Measurements from ENCODE around the gene THAP4. TPM values are rescaled to one million over a fixed set of nuclear protein-coding genes. Genes with fewer than 3 reads are reported as not detected.

THAP4 gene
- total RNA-seq, 1 experiment from 2014 or later, result 33.5 TPM

DNA sequence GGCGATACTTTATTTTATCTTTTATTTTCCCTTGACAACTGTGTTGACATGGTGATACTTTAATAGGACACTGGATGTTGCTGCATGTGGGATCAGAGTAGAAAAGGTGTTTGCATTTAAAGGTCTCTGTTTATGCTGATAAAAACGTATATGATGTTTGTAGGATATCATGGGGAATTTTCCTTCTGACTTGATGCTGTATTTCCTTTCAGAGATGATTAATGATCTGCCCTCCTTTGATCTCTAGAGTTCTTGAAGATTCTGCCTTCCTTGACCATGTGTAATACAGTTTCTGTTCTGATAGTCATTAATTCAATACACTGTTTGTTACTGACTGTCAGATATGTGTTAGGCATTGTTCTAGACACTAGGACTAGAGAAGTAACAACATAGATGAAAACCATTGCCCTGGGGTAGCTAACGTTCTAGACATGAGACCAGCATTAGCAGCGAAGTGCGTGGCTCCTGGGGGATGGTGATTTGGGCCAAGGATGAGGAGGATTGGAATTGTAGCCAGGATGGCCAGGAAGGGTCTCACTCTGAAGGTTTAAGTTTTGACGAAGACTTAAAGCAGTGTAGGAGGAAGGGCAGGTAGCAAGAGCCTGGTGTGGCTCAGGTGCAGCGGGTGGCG, 3.3 kb upstream of the THAP4 start:
- DNase-seq (ENCODE audit: low read depth), result no peak

DNA sequence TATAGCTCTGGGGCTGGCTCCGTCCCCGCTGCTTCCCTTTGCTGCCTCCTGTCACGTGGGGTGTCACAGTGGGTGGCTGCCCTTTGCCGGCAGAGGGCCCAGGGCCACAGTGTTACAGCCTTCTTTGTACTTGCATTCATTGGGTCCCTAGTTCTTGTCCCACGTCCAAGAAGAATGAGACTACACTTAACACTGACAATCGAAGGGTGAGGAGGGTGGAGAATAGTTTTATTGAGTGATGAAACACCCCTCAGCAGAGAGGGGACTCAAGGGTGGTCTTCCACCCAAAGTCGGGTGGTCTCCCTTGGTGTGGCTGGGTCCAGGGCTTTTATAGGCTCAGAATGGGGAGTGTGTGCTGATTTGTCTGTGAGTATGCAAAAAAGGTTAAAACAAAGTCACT, 2.4 kb upstream of the THAP4 start:
- DNase-seq (ENCODE audit: low read depth), result no peak

- no peak for DNase-seq (ENCODE audit: low read depth)
These were observed 2.0 kb upstream of the THAP4 start for GRCh38 chr2:241638940-241639339.

GRCh38 chr2:241637795-241638660, 1.1 kb upstream of the THAP4 start:
- DNase-seq (ENCODE audit: low read depth), result peak; percentile 29

- peak; percentile 46 for DNase-seq (ENCODE audit: low read depth)
These were observed 558 bp downstream of the THAP4 start for GRCh38 chr2:241636182-241637017.

DNA sequence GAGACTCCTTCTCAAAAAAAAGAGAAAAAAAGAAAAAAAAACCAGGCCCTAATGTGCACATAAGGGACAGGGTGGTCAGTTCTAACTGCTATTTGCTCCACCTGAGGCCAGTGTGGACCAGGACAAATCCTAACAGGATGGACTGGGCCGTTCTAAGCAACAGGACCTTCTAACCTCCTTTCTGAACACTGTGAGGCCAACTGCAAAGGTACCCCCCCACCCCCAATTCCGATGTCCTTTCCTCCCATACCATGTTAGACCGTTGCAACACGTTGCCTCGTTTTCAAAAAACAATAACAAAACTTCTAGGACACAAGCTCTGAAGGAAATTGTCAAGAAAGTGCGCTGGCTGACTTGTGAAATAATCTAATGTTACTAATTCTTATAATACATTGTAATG, 1.2 kb downstream of the THAP4 start:
- DNase-seq (ENCODE audit: low read depth), result no peak

DNA sequence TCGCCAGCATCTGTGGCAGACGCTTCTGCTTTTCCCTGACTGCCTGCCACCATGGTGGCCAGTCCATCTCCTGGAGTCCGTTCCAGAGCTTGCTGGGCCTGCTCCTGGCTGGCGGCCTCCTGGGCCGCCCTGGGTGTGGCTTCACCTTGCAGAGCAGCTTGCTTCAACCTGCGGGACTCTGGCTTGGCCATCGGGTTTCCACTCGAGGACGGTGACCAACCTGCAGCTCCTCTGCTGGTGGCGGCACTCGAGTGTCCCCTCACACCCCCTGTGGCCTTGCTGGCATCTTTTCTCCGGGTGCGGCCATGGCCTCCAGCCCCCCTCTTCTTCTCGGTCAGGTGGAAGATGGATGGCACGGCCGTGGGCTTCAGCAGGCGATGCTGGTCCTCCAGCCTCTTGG, 3.4 kb downstream of the THAP4 start:
- no peak for DNase-seq (ENCODE audit: low read depth)

DNA sequence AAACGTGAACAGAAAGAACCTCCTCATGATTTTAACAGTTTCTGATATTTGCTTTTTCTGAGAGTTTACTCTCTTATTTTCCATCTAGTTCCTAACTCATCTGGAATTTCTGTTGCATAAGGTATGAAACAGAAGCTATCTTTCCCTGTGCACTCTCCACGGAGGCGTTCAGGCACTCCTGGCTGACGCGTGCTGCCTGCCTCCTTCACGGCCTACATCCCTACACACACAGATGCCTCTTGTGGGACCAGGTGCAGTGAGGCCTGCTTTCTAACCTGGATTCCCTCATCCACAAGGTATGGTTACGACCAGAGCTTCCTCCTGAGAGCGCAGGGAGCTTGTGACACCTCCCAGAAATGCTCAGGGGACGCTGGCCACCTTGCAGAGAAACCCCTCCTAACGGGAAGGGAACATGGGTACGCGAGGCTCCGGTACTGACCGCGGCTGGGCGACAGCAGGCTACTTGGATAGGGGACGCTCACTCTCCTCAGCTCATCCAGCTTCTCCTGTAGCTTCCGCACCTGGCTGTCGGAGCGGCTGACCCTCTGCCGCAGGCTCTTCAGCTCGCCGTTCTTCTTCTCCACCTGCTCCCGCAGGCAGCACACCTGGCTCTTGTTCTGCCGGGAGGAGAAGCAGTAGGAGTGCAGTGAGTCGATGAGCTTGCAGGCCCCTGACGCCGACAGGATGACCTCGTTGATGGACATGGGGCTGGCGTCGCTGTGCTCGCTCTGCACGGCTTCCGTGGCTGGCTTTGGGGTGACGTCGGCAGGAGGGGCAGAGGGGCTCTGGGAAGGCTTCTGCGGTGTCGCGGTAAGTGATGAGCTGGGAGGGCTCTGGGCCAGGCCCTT, 4.3 kb downstream of the THAP4 start:
- DNase-seq (ENCODE audit: low read depth), result no peak

- DNase-seq (ENCODE audit: low read depth), result no peak
These were observed 7.1 kb downstream of the THAP4 start for GRCh38 chr2:241629762-241630435.

- DNase-seq (ENCODE audit: low read depth), result no peak
These were observed 9.3 kb downstream of the THAP4 start for GRCh38 chr2:241627675-241628074.

- DNase-seq (ENCODE audit: low read depth), result peak; percentile 39
These were observed 16.6 kb downstream of the THAP4 start for GRCh38 chr2:241620419-241620769.

- DNase-seq (ENCODE audit: low read depth), result no peak
These were observed 17.1 kb downstream of the THAP4 start for GRCh38 chr2:241619597-241620418.

- DNase-seq (ENCODE audit: low read depth), result no peak
These were observed 18.1 kb downstream of the THAP4 start for GRCh38 chr2:241618829-241619228.

DNA sequence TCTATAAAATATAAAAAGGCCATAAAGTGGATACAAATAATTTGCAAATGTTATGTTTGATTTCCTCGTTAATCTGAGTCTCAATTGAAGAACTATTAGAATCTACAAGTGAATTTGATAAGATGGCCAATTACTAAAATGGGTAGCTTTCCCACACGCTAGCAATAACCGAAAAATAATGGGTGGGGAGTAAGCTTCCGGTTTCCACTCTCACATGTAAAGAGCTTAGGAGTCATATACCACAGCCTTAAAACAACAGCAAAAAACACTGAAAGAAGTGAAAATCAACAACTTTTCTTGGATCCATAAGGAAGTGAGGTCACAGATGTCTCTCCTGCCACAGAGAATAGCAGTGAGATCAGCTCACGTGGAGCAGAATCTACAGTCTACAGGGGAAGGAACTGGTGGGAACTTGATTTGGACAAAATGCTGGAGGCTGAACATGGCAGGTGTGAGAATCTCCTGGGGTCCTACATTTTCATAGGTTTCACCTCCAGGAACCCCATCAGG, 18.6 kb downstream of the THAP4 start:
- no peak for DNase-seq (ENCODE audit: low read depth)

DNA sequence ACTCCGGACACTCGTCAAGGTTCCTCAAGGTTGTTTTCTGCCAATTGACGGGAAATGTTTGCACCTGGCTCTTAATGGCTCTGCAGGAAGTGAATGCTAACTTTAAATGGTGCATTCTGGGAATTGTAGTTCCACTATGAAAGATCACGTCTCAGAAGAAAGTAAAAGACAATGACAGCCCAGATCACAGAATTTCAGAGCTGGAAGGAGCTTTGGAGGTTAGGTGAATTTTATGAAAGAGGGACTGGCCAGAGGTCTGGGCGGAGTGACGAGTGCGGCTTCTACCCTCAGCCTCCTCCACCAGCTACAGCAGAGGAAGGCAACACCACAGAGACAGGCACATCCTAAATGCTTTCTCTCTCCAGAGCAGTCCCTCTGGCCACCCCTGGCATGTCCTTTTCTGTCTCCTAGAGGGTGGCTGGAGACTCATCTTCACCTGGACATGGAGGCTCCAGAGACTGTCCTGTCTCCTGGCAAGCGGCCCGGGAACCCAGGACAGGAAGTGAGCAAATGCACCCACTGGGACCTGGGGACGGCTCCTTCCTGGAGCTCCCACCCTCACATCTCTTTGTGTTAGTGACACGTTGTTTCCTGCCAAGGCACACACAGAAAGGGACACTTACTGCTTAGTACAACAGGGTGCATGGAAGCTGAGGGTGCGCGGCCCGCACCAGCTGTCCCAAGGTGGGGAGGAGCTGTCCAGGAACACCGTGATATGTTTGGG, 19.4 kb downstream of the THAP4 start:
- no peak for DNase-seq (ENCODE audit: low read depth)

GRCh38 chr2:241616168-241617125, 20.5 kb downstream of the THAP4 start:
- no peak for DNase-seq (ENCODE audit: low read depth)

GRCh38 chr2:241615522-241616052, 21.4 kb downstream of the THAP4 start:
- DNase-seq (ENCODE audit: low read depth), result no peak

DNA sequence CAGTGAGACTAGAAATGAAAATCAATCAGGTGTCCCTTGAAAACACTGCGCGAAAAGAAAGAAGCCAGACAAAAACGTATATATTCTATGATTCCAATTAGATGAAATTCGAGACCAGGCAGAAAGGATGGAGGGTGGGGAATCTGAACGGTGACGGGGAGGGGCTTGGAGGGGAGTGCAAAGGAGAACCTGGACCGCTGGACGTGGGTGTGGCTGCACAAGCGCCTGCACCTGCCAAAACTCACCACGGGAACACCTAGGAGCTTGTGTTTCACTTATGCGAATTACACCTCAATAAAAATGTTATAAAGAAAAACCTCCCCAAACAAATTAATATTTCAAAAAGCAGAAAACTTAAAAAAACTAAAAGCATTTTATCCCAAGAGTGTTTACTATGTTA, 21.9 kb downstream of the THAP4 start:
- no peak for DNase-seq (ENCODE audit: low read depth)

All from RPMI7951 (cell line).